Bronchial epithelial cell (primary cell): ENCODE results near the gene MAN1B1. TPM values are rescaled to one million over a fixed set of nuclear protein-coding genes. Genes with fewer than 3 reads are reported as not detected.

Experiments used
- DNase-seq: peaks from one replicate; pipeline ENCODE4 v3.0.0-alpha.2; 2010; ENCODE audit warnings: low read depth
- FAIRE-seq: peaks from 2 replicates; lab custom pipeline; 2011; peaks lifted over from hg19 to GRCh38; lab: Jason Lieb, UNC
- H3K27me3 ChIP-seq: 2 replicates; pipeline ENCODE4 v1.5.1; 2011; ENCODE audit warnings: low read length; ENCODE audit not compliant: control insufficient read depth, insufficient read depth
- H3K36me3 ChIP-seq: 2 replicates; pipeline ENCODE4 v1.5.1; 2011; ENCODE audit warnings: low read length; ENCODE audit not compliant: control insufficient read depth, insufficient read depth
- H3K4me3 ChIP-seq: 2 replicates; pipeline ENCODE4 v1.5.1; 2011; ENCODE audit warnings: mild to moderate bottlenecking, low read depth, low read length, control low read depth
- total RNA-seq: library from RNA; depleted of rRNA; stranded (reverse); fragments of >200 nt; gene quantifications from 2 replicates; pipeline ENCODE4 v1.2.1, GENCODE V29; 2014
- TF ChIP-seq, protein P1 (sequence below): IDR thresholded peaks from 2 replicates; pipeline ENCODE4 v1.5.1; 2011; ENCODE audit warnings: mild to moderate bottlenecking, moderate library complexity, low read length, control low read depth, inconsistent platforms; ENCODE audit not compliant: insufficient read depth, severe bottlenecking

MAN1B1 gene
- total RNA-seq, 1 donor from 2014 or later = 65.3 TPM

GRCh38 chr9:137045294-137046087 is 41.3 kb upstream of the MAN1B1 start:
- Histone ChIP-seq H3K4me3 (peak overlapping the region; percentile 63), H3K36me3 (peaks cover 3% of the 10 kb centered on the region), H3K27me3 (peaks cover 4% of the 10 kb centered on the region)
- TF ChIP-seq, protein P1, sequence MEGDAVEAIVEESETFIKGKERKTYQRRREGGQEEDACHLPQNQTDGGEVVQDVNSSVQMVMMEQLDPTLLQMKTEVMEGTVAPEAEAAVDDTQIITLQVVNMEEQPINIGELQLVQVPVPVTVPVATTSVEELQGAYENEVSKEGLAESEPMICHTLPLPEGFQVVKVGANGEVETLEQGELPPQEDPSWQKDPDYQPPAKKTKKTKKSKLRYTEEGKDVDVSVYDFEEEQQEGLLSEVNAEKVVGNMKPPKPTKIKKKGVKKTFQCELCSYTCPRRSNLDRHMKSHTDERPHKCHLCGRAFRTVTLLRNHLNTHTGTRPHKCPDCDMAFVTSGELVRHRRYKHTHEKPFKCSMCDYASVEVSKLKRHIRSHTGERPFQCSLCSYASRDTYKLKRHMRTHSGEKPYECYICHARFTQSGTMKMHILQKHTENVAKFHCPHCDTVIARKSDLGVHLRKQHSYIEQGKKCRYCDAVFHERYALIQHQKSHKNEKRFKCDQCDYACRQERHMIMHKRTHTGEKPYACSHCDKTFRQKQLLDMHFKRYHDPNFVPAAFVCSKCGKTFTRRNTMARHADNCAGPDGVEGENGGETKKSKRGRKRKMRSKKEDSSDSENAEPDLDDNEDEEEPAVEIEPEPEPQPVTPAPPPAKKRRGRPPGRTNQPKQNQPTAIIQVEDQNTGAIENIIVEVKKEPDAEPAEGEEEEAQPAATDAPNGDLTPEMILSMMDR = no peak
- FAIRE-seq = no peak
- no peak for DNase-seq

- H3K27me3 ChIP-seq = peaks cover 4% of the 10 kb centered on the region
- FAIRE-seq (no peak), DNase-seq (peak; percentile 52)
- H3K36me3 ChIP-seq = peaks cover 3% of the 10 kb centered on the region
- peak within 1 kb of the TSS; percentile 63 for H3K4me3 ChIP-seq
- TF ChIP-seq, protein P1 = peak; percentile 95
These were observed 40.5 kb upstream of the MAN1B1 start, which contains the start of gene NPDC1 for GRCh38 chr9:137046088-137046787. TSS of gene NPDC1 (minus strand) at chr9:137046177. CDS start at chr9:137045989, 188 bp downstream.

GRCh38 chr9:137048655-137049543 is 37.9 kb upstream of the MAN1B1 start:
- Histone ChIP-seq H3K36me3 (no peaks in the 10 kb centered on the region), H3K27me3 (peaks cover 7% of the 10 kb centered on the region), H3K4me3 (no peak overlapping the region)
- FAIRE-seq (no peak), DNase-seq (no peak)
- TF ChIP-seq, protein P1 = no peak

DNA sequence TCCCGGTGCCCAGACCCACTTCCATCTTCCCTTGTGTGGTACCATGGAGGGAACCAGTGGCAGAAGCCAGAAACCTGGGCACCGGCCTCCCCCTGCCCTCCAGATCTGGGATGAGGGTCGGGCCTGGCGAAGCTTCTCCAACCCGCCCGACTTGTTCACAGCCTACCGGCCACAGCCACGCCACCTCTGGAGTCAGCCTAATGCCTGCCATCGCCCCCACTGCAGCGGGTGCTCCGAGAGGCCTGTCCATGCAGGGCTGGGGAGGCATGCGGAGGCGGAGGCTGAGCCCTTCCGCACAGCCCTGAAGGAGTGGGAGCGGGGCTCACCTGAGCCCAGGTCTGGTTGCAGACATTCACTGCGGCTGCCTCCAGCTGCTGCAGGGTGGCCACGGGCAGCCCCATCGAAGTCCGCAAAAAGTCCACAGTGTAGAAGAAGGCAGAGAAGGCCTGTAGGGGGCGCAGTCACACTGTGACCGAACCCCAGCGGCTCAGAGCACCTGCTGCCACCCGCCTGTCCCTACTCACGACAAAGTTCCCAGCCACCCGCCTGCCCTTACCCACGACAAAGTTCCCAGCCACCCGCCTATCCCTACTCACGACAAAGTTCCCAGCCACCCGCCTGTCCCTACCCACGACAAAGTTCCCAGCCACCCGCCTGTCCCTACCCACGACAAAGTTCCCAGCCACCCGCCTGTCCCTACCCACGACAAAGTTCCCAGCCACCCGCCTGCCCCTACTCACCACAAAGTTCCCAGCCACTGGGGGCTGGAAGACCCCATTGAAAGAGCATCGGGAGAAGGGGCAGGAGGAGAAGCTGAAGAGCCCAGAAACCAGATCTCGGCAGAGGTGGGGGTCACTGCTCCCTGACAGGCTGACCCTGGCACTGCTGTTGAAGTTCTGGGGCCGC is 37.0 kb upstream of the MAN1B1 start:
- DNase-seq (peak; percentile 23), FAIRE-seq (peak; percentile 95)
- no peak overlapping the region for H3K4me3 ChIP-seq
- H3K27me3 ChIP-seq = peaks cover 7% of the 10 kb centered on the region
- TF ChIP-seq, protein P1 = peak; percentile 72
- H3K36me3 ChIP-seq = no peaks in the 10 kb centered on the region

DNA sequence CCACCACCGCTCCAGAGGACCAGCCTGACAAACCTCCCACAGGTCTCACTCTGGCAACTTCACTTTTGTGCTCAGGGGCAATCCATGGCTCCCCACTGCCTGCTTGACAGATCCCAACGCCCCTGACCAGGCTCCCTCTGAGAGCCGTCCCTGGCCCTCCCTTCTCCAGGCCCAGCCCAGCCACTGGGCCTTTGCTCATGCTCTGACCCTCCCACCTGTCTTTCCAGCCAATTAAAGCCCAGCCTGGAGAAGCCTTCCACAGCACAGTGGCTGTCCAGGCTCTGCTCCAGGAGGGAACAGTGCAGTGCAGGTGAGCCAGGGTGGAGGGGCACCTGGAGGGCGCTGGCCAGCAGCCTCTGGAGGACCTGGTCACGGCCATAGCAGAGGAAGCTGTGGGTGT is 36.2 kb upstream of the MAN1B1 start:
- Histone ChIP-seq H3K4me3 (no peak overlapping the region), H3K36me3 (no peaks in the 10 kb centered on the region), H3K27me3 (peaks cover 7% of the 10 kb centered on the region)
- DNase-seq (no peak), FAIRE-seq (no peak)
- TF ChIP-seq, protein P1 = no peak
